ENCODE data around the gene PCBP1.
"Not testable (repeated sequence)": the region's sequence is repeated elsewhere in the genome, so short reads cannot be mapped to it uniquely, and the experiment has no call there.

PCBP1 gene

GRCh38 chr2:70128005-70128404 lies 40.7 kb downstream of the PCBP1 start:
- DNase-seq, result peak; percentile 35 to 44 (median 35)

- DNase-seq, result not testable (repeated sequence)
Observed at GRCh38 chr2:70131344-70132143, 44.3 kb downstream of the PCBP1 start.

GRCh38 chr2:70132244-70133126 lies 45.2 kb downstream of the PCBP1 start:
- peak; percentile 33 to 54 (median 42) for DNase-seq

GRCh38 chr2:70133127-70133452 lies 45.8 kb downstream of the PCBP1 start:
- no peak for DNase-seq

- DNase-seq, result peak in 2 of 3 donors; percentile 16 to 71
Observed at GRCh38 chr2:70133491-70134322, 46.4 kb downstream of the PCBP1 start.

GRCh38 chr2:70134323-70134983 lies 47.2 kb downstream of the PCBP1 start:
- not testable (repeated sequence) for DNase-seq

Data from suppressor macrophage treated with lipopolysaccharide for 1 hour (primary cell).